Calu3 (cell line): ENCODE data around the gene FAF2. TPM values are rescaled to one million over a fixed set of nuclear protein-coding genes. Genes with fewer than 3 reads are reported as not detected.

Experiments used
- BruUV-seq: library from RNA; stranded (reverse); fragments of 400-500 nt; replicated peaks from 2 replicates; lab custom pipeline; 2021; lab: Mats Ljungman, UMichigan
- CTCF ChIA-PET: fragments of 300-600 bp; sonication (Branson Sonifier 250); formaldehyde crosslinking; loops from one replicate; lab custom pipeline; 2022; ENCODE audit warnings: antibody characterized with exemption; lab: Charles Lee
- DNase-seq: peaks from one replicate; pipeline ENCODE4 v3.0.0; 2022
- H3K27ac Mint-ChIP-seq: one replicate; pipeline ENCODE4 v1.8.0; 2022; ENCODE audit warnings: mixed read lengths; ENCODE audit not compliant: unreplicated experiment
- H3K27me3 Mint-ChIP-seq: one replicate; pipeline ENCODE4 v1.8.0; 2022; ENCODE audit warnings: mixed read lengths; ENCODE audit not compliant: unreplicated experiment
- H3K36me3 Mint-ChIP-seq: one replicate; pipeline ENCODE4 v1.8.0; 2022; ENCODE audit warnings: mild to moderate bottlenecking, moderate library complexity, mixed read lengths; ENCODE audit not compliant: insufficient read depth, unreplicated experiment
- H3K4me1 Mint-ChIP-seq: one replicate; pipeline ENCODE4 v1.8.0; 2022; ENCODE audit warnings: mild to moderate bottlenecking, low read depth, mixed read lengths; ENCODE audit not compliant: unreplicated experiment
- H3K4me3 Mint-ChIP-seq: one replicate; pipeline ENCODE4 v1.8.0; 2022; ENCODE audit warnings: mild to moderate bottlenecking, low read depth, moderate library complexity, mixed read lengths; ENCODE audit not compliant: unreplicated experiment
- H3K9me3 Mint-ChIP-seq: one replicate; pipeline ENCODE4 v1.8.0; 2022; ENCODE audit warnings: low read depth, mixed read lengths; ENCODE audit not compliant: unreplicated experiment
- intact Hi-C: fragments of 100-400 bp; cut with micrococcal nuclease; formaldehyde crosslinking; loops from one replicate; pipeline ENCODE4 v1.10.0; 2022; ENCODE audit not compliant: unreplicated experiment
- total RNA-seq: library from RNA; stranded (reverse); gene quantifications from 2 replicates; pipeline ENCODE4 v1.2.3, GENCODE V29; 2022
- TF ChIP-seq, protein P1 (sequence below): fragments of 200-600 bp; IDR thresholded peaks from one replicate; pipeline ENCODE4 v1.8.0; 2022; ENCODE audit warnings: antibody characterized with exemption; ENCODE audit not compliant: unreplicated experiment

Gene FAF2
- total RNA-seq, 1 experiment from 2014 or later = 73.6 TPM

- Mint-ChIP-seq H3K9me3 (no peaks in the 10 kb centered on the region), H3K27ac (peak overlapping the region; percentile 60), H3K4me3 (no peak overlapping the region), H3K4me1 (peaks cover 31% of the 10 kb centered on the region), H3K27me3 (no peaks in the 10 kb centered on the region), H3K36me3 (peaks cover 70% of the 10 kb centered on the region)
- CTCF ChIA-PET = no interaction called here
- intact Hi-C loops = no loop called here
- BruUV-seq = TSS peak; percentile 58
- no peak for DNase-seq
- TF ChIP-seq, protein P1, sequence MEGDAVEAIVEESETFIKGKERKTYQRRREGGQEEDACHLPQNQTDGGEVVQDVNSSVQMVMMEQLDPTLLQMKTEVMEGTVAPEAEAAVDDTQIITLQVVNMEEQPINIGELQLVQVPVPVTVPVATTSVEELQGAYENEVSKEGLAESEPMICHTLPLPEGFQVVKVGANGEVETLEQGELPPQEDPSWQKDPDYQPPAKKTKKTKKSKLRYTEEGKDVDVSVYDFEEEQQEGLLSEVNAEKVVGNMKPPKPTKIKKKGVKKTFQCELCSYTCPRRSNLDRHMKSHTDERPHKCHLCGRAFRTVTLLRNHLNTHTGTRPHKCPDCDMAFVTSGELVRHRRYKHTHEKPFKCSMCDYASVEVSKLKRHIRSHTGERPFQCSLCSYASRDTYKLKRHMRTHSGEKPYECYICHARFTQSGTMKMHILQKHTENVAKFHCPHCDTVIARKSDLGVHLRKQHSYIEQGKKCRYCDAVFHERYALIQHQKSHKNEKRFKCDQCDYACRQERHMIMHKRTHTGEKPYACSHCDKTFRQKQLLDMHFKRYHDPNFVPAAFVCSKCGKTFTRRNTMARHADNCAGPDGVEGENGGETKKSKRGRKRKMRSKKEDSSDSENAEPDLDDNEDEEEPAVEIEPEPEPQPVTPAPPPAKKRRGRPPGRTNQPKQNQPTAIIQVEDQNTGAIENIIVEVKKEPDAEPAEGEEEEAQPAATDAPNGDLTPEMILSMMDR = no peak
These were observed 1.9 kb downstream of the FAF2 start for GRCh38 chr5:176450077-176450476.

DNA sequence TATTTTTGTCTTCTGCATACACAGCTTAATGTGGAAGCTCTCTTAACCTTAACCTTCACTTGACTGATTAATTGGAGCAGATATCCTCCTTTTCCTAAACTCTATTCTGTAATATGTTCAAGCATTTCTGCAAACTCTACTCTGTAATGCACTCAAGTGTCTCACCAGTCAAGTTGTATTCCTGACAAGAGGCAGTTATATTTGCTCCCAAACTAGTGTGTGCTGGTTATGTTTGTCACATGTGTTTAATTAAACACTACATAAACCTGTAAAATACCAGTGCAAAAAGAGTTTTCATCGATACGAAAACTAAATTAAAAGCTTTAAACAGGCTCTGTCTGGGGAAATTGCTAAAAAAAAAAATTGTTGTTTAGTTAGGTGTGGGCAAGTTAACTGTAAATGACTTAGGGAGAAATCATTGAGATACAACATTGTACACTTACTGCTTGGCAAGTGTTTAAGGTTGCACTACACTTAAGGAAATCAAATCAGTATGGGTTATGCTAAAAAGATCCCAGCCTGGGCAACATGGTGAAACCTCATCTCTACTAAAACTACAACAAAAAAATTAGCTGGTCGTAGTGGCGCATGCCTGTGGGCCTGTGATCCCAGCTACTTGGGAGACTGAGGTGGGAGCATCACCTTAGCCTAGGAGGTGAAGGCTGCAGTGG, 6.7 kb downstream of the FAF2 start:
- CTCF ChIA-PET = interaction anchor here (0.7 kb wide), 1 partner anchor 18 kb away, joined by 5 read pairs; no protein-coding TSS in a partner anchor
- Mint-ChIP-seq H3K27ac (no peak overlapping the region), H3K27me3 (no peaks in the 10 kb centered on the region), H3K9me3 (no peaks in the 10 kb centered on the region), H3K36me3 (peaks cover 61% of the 10 kb centered on the region), H3K4me3 (no peak overlapping the region), H3K4me1 (peaks cover 37% of the 10 kb centered on the region)
- intact Hi-C loops = no loop called here
- no TSS peak for BruUV-seq
- TF ChIP-seq, protein P1 = no peak
- no peak for DNase-seq

- H3K27me3 Mint-ChIP-seq = no peaks in the 10 kb centered on the region
- no peak overlapping the region for H3K4me3 Mint-ChIP-seq
- TF ChIP-seq, protein P1 = no peak
- H3K4me1 Mint-ChIP-seq = peaks cover 20% of the 10 kb centered on the region
- no peak for DNase-seq
- CTCF ChIA-PET = interaction anchor here (0.8 kb wide), 1 partner anchor 11 kb away, joined by 3 read pairs; no protein-coding TSS in a partner anchor
- H3K27ac Mint-ChIP-seq = no peak overlapping the region
- BruUV-seq = no TSS peak
- intact Hi-C loops = no loop called here
- peaks cover 41% of the 10 kb centered on the region for H3K36me3 Mint-ChIP-seq
- no peaks in the 10 kb centered on the region for H3K9me3 Mint-ChIP-seq
These were observed 10.8 kb downstream of the FAF2 start for GRCh38 chr5:176458904-176459561.

DNA sequence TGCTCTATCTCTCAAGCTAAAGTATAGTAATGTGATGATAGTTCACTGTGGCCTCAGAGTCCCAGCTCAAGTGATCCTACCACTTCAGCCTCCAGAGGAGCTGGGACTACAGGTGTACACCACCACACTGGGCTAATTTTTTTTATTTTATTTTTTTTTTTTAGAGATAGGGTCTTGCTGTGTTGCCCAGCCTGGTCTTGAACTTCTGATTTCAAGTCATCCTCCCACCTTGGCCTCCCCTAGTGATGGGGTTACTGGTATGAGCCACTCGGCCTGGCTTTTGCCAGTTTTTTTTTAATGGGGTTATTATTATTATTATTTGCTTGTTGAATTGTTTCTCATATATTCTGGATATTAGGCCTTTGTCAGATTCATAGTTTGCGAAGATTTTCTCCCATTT, 13.2 kb downstream of the FAF2 start:
- H3K27ac Mint-ChIP-seq = no peak overlapping the region

More for the DNA sequence above, 13.2 kb downstream of the FAF2 start:
- H3K27me3 Mint-ChIP-seq = no peaks in the 10 kb centered on the region
- peaks cover 20% of the 10 kb centered on the region for H3K4me1 Mint-ChIP-seq
- TF ChIP-seq, protein P1 = no peak
- DNase-seq = no peak
- no peaks in the 10 kb centered on the region for H3K9me3 Mint-ChIP-seq
- peaks cover 31% of the 10 kb centered on the region for H3K36me3 Mint-ChIP-seq
- intact Hi-C loops = no loop called here
- H3K4me3 Mint-ChIP-seq = no peak overlapping the region
- CTCF ChIA-PET = interaction anchor here (0.6 kb wide), 2 partner anchors 15 to 117 kb away, joined by 3 to 6 read pairs; no protein-coding TSS in a partner anchor
- BruUV-seq = no TSS peak
